GM21529 (cell line): ENCODE data around the gene OPA1.
A peak's percentile ranks its signal among the peaks of the same experiment; 100 is the strongest.

ENCODE experiments used
- ATAC-seq: cut with Tn5 transposase; IDR thresholded peaks from one replicate; pipeline ENCODE4 v1.9.1; 2021; ENCODE audit not compliant: unreplicated experiment

Gene OPA1

DNA sequence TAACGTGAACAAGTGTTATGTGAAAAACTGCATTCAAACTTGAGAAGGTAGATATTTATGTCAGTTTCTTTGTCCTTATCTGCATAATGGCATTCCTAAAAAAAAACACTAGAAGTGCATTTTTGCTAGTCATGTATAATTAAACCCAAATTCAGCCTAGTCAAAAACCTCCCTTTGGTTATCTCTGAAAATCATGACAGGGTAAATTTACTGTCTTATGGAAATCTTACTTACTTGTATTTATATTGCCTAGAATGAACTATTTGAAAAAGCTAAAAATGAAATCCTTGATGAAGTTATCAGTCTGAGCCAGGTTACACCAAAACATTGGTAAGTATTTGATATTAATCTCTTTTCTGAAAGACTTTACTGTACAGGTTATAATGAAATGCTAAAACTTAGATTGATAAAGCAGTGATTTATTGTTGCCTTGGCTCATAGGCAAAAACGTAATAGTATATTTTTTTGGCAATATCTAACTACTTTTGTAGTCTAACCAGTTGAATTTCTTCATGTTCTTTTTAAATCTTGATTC, 55.6 kb downstream of the OPA1 start:
- no peak for ATAC-seq

DNA sequence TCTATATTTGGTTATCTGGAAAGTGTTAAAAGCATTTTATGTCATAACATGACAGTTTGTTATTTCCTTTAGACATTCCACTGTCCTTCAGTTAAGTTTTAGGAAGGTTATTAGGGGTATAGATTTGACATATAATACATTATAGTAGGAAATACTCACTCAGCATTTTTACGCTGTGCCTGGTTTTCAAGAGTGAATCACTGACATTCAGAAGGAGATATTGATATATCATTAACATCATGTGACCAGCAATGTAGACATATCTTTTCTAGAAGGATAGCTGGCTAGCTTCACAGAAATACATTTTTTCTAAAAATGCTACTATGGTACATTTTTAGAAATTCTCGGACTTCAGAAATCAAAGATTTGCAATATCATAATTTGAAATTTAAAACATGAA, 57.6 kb downstream of the OPA1 start:
- ATAC-seq: no peak

DNA sequence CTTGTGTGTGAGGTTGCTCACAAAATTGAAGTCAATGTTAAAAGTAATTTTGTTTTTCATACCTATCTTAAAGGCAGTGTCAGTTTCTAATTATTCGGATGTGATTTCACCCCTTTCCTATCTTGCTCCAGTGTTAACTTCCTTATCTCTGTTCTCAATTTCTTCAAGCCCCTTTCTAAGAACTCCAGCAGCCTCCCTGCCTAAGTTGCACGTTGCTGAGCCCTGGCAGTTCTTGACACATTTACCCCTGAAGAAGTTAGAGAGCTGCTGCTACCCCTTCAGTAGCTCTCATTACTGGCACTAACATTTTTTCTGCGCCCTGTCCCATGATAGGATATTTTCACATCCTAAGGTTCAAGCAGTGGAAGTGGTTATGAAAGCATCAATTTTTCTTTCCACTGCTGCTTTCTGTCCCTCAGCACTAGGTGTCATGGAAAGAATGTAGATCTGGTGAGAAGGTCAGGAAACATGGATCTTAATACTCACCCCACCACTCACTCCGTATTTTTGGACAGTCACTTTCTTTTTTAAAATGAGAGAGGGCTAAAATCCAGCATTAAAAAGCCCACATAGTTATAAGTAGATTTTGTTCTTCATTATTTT, 62.9 kb downstream of the OPA1 start:
- no peak for ATAC-seq

DNA sequence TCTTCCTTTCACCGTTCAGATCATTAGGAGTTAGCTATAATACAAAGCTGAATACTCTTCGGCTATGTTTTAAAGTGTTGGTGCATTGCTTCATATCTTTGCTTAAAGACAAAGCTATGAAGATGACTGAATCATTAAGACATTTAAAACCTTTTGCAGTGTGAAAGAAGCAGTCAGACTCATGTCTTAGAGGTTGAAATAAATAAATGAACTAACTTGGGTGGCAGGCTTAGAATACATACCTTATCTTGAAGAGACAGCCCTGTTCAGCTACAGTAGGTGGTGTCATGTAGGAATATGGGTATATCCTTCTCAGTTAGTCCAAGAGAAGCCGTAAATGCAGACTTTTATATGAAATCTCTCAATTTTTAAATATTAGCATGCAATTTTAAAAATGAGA, 63.4 kb downstream of the OPA1 start:
- no peak for ATAC-seq

DNA sequence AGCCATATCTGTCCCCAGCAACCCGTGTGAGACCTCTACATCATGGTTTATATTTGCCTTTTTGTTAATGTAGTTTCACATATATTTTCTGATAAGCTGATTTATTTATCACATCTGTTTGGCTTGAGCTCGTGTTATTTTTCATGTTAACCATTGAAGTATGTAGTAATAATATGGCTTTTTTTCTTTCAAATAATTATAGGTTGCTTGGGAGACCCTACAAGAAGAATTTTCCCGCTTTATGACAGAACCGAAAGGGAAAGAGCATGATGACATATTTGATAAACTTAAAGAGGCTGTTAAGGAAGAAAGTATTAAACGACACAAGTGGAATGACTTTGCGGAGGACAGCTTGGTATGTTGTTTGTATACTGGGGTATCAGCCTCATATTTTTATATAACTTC, 63.9 kb downstream of the OPA1 start:
- no peak for ATAC-seq

DNA sequence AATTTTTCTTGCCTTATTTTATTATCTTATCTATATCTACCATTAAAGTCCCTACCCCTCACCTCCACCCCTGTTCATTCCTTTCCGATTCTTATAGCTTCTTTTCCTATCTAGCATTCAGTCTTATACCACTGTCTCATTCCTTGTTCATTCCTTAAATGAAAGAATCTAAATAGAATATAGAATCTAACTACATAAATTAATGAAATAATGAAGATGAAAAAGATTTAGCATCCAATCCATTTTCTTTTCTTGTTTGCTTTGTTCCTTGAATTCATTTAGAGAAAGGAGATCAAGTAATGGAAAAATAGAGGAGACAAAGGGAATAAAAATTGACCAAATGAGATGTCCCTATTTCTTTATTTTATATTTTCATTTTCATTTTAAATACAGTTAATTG, 67.2 kb downstream of the OPA1 start:
- no peak for ATAC-seq

DNA sequence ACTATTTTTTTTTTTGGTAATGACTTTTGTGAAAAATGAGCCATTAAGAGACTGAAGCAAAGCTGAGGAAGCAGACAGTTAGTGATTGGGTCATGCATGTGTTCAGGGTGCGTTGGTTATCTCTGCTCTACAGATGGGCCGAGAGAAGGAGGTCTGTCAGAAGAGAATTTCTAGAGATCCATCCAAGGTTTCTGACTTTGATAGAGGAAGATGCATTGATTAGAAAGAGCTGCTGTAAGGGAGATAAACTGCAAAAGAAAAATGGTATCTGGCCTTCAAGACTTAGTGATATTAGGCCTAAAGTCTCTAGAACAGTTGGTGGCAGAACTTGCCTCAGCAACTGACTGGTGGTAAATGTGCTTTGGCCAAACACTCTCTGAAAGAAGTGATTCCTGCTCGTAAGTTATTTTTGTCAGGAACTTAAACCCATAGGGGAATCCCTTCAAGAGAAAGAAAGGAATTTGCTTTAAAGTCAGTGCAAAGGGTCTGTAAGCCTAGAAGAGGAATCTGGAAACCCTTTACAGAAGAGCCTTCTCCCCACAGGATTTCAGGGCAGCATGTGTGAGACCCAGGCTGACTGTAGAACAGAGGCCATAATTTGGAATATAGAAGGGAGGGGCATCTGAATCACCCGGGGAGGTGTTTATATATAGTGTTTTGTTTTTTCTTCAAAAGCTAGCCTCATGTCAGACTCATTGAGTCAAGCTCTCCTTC, 67.8 kb downstream of the OPA1 start:
- ATAC-seq: no peak

DNA sequence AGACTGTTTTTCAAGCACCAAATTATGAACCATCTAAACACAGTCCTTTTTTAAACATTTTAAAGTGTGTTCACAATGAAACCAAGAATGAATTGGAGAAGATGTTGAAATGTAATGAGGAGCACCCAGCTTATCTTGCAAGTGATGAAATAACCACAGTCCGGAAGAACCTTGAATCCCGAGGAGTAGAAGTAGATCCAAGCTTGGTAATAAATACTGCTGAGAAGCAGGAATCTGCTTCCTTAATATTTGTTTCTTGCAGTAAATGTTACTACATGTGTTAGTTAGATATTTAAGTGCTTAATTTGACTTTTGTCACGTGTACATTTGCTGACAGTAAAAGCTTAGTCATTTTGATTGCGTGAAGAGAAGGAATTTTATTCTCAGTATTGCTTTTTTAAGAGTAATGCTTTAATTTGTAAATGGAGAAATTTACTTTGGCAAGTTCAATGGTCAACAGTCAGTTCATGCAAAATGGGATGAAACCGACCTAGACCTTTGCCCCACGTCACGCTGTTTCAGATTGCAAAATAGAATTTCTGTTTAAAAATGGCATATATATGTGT, 69.8 kb downstream of the OPA1 start:
- no peak for ATAC-seq

DNA sequence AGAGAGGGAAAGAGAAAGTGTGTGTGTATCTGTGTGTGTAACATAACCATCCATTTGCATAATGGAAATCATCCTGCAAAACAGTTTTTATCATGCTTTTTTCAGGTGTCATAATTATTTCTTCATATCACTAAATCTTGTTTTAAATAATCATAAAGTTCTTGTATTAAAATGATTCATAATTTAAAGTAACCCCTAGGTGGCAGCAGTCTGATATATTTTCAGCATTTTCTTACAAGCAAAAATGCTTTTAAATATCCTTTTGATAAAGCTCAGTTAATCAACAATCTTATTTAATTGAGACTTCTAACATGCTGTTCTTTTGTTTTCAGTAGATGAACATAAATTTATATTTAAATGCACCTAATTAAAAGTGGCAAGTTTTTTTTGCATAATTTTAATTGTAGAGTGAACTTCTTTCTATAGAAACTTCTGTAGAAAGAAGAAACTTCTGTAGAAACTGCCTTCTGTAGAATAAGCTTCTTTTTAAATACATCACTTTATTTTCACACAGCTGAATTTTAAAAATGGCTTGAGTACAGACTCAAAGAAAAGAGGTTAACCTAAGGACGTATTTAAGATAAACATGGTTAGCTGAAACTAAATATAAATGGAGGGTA, 72.5 kb downstream of the OPA1 start:
- ATAC-seq: no peak

DNA sequence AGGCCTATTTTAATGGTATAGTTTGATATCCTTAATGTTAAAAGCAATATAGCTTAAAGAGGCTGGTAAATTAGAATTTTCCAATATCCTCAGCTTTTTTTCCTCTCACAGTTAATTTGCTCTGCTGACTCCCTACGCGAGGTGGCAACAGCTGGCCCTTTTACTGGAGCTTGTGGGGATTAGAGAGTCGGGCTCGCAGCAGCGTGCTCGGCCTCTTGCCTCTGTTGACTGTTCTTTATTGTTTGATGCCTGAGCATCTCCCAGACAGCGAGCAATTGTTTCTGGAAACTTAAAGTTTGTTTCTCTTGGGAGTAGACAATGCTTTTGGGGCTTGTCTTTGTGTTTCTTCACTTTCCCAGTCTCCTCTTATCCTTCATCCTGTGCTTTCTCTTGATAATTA, 80.8 kb downstream of the OPA1 start:
- ATAC-seq: no peak

DNA sequence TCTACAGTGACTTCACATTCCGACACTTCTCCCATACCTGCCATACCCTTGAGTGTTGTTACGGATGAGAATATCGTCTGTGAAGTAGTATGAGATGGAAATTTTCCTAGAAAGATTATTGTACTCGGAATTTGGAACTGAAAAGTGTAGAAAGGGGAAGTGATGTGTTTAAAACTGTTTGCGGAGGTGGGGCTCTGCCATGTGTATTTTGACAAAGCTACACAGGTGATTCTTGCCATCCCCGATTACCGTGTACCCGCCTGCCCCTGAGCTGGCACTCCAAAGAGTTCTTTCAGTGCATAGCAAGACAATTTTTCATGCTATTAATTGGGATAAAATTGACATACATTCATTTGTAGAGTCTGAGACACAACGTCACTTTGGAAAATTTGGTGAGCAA, 81.7 kb downstream of the OPA1 start:
- ATAC-seq: no peak

DNA sequence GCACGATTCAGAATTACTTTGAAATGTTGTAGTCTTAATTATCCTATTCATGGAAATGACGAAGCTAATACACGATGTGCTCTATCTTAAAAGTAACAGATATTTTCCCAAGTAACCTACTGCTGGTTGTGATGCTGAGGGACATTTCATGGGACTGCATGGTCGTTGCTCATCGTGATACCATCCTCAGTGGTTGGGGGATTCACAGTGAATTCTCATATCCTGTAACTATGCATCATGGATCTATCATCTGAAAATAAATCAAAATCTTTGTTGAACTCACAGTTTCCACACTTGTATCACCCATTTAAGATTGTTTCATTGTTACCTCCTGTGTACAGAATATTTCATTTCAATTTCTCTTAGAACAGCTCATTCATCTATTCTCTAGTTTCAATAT, 84.7 kb downstream of the OPA1 start:
- ATAC-seq: no peak

DNA sequence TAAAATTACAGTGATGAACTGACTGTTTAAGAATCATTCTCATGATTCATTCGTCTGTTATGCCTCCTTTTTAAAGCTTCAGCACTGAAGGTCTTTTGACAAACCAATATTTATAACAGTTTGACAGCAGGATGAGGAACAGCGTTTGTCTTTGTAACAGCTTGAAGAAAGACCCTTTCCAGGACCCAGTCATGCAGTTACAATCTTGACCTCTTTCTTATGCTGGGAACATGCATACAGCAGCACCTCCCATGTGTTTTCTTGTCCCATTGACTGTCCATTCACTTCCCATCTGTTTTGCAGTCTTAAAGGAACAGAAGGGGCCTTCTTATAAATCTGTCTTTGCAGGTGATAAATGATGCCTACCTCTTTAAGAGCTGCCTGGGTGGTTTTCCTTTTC, 87.2 kb downstream of the OPA1 start:
- no peak for ATAC-seq

DNA sequence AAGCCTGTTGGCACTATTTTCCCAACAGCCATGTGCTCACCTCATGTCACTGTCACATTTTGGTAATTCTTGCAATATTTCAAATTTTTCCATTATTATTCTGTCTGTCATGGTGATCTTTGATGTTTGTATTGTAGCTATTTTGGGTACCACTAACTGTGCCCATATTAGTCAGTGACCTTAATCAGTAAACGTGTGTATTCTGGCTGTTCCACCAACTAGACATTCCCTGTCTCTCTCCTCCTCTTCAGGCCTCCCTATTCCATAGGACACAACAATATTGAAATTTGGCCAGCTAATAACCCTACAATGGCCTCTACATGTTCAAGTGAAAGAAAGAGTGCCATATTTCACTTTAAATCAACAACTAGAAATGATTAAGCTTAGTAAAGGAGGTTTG, 88.6 kb downstream of the OPA1 start:
- ATAC-seq: no peak

DNA sequence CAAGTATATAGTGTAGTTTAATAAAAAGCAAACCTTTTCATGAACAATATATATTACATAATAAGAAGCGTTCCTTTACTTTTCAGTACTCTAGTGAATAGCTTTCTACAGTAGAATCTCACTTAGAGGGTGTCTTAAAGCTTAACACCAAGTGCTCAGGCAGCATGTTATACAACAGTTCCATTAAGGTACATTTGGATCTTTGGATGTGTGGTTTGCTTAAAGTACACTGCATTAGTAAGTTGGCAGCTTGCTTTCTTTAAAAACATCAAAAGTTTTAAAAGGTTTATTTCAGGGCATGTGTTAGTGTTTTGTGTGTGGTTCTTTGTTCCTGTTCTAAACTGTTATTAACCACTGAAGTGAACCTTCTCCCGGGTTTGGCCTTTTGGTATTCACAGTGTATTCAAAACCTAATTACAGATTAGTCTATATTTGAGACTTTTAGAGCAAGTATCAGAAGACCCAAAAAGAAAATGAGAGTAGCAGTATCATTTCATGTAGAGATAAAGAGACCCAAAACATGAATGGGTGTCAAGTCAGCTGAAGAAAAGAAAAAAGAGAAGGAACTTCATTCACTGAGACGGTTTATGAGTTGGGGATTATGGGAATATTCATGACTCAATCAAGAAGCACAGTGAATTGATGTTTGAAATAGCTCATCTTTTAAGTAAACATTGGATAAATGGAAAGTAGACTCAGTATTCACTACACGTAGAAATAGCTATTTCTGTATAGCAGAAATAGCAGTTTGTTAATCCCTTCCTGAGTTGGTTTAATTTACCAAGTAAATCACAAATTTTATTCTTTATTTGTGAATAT, 93.9 kb downstream of the OPA1 start:
- ATAC-seq: no peak

DNA sequence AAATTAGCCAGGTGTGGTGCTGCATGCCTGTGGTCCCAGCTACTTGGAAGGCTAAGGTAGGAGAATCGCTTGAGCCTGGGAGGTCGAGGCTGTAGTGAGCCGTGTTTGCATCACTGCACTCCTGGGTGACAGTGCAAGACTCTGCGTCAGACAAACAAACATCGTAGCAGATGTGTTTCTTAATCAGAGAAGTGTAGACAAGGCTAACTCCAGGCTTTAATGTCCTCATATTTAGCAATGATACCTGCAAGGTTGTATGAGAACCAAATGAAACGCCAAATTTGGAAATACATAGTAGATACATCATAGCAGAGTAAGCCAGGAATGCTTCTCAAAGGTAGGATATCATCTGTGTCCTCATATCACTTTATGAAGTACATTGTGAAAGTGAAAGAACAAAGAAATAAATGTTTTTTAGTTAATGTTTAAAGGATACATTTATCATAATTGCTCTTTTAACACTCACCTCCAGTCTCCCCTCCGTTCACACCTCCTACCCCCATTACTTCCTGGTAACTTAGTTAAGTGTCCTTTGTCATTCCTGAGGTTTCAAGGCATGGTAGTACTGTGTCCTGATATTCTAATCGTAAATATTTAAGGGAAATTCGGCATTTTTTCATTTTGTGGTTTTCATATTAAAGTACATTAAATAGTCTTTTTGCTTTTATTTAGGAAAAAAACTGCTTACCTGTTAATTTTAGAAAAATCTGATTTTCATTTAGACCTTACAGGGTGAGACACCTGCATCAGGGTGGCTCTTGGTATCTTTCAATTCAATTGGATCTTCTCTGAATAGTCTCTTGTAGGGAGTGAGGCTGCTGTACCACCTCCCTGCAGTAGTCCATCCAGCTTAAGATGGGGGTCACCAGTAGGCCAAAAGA, 96.1 kb downstream of the OPA1 start:
- ATAC-seq: no peak

DNA sequence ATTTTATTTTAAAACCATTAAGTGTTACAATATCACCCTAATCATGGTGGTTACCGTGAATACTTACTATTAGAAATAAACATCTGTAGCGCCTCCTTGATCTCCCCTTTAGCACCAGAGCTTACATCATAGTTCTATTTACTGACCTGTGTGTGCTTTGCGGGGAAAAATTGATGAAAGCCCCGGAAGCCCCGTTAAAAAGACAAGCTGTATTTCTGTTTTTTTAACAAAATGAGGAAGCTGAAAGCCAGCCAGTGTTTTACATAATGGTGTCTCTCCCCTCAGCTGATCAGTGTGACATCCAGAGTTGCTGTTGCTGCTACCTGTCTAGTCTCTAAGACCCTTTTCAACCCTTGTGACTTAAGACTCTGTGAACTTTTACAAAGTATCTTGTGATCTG, 100.8 kb downstream of the OPA1 start:
- peak; percentile 58 for ATAC-seq

DNA sequence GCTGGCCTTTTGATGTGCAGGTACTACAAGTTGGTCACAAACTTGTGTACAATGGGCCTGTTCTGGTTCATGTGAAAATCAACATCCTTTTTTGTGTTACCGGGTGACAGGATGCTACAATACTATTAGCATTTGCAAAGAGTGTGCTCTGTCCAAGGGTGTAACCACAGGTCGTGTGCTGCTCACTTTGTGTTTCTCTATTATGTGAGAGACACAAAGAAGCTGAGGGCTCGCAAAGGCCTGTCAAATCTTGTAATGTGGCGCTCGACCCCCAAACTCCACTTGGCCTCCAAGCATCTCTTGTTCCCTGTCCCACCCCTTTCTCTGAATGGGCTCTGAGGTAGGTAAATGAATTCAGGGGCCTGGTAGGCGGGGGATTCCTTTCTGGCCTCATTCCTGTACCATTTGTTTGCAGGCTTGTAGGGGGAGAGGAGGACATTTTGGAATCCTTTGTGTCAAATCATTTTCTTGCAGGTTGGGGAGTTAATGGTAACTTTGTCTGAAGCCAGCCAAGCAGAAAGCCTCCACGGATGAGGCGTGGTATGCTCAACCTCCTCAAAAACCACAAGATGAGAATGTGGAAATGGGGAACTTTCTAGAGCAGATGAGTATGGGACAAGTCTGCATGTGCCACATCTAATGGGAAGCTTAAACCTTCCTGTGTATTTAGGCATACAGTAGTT, 109.1 kb downstream of the OPA1 start:
- peak; percentile 73 for ATAC-seq

DNA sequence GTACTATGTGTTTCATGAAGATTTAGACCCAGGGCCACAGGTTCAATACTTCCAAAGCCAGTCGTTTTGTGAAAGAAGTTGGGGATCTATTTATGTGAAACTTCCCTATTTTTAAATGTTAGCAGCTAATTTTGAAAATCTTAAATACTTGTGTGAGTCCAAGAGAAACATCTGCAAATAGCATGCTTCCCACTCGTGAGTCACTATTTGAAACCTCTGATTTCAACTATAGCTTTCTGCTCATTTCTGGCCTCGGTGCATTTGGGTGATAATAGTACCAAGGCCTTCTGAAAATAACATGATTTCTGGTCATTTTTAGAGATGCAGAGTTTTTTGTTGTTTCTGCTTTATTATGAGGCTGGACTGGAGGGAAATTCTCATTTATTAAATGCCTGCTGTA, 110.0 kb downstream of the OPA1 start:
- ATAC-seq: no peak

DNA sequence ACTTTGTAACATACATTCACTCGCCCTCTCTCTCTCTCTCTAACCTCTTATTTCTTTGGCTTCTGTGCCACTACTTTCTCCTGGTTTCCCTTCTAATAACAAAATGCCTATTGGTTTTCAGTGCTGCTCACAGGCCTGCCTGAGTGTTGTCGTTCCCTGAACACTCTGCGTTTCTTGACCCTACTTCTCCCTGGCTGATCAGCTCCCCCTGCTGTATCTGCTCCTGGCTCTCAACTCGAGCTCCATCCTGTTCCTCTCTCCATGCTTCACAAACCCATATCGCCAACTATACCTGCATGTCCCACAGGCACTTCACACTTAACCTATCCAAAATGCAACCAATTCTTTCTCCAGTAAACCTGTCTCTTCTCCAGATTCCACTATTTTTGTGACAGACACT, 111.4 kb downstream of the OPA1 start:
- no peak for ATAC-seq
